T-helper 2 cell (primary cell): ENCODE measurements around the gene WBP1L.
"Not testable (repeated sequence)": the region's sequence is repeated elsewhere in the genome, so short reads cannot be mapped to it uniquely, and the experiment has no call there.

ENCODE experiments used
- DNase-seq, 5 experiments: peaks; one replicate each; pipeline versions ENCODE4 v3.0.0 to v3.0.0-alpha.2; 2012 to 2022

WBP1L gene

GRCh38 chr10:102844190-102844776 is 100.5 kb downstream of the WBP1L start:
- not testable (repeated sequence) for DNase-seq

GRCh38 chr10:102845352-102845902 is 101.7 kb downstream of the WBP1L start:
- DNase-seq: no peak

- no peak for DNase-seq
Observed at GRCh38 chr10:102850025-102850518, 106.3 kb downstream of the WBP1L start.

- not testable (repeated sequence) for DNase-seq
Observed at GRCh38 chr10:102853237-102853636, 109.5 kb downstream of the WBP1L start.

- not testable (repeated sequence) for DNase-seq
Observed at GRCh38 chr10:102855731-102856436, 112.1 kb downstream of the WBP1L start.

GRCh38 chr10:102856758-102857424 is 113.1 kb downstream of the WBP1L start:
- no peak for DNase-seq

- no peak for DNase-seq
Observed at GRCh38 chr10:102859911-102860310, 116.2 kb downstream of the WBP1L start.

GRCh38 chr10:102863660-102864059 is 119.9 kb downstream of the WBP1L start:
- DNase-seq: no peak

- no peak for DNase-seq
Observed at GRCh38 chr10:102865620-102866019, 121.9 kb downstream of the WBP1L start.
